Esophagus muscularis mucosa (tissue), 4 donors: ENCODE measurements around the gene ROPN1L.

Source experiments
- CTCF ChIP-seq, 3 experiments: fragments of 200-600 bp in 2 of 3; fragments of 450-650 bp in 1 of 3; sonication (generic) in 2 of 3; IDR thresholded peaks; one replicate each; pipeline ENCODE4 v1.5.1; 2017 to 2019; ENCODE audit warnings: antibody characterized with exemption in 3 of 3, mild to moderate bottlenecking in 2 of 3, moderate library complexity in 1 of 3
- EP300 ChIP-seq: sonication (generic); formaldehyde crosslinking; IDR thresholded peaks from one replicate; pipeline ENCODE4 v1.6.1; 2017; ENCODE audit warnings: antibody characterized with exemption
- POLR2A ChIP-seq: fragments of 450-650 bp; IDR thresholded peaks from one replicate; pipeline ENCODE4 v1.6.1; 2017; ENCODE audit warnings: antibody characterized with exemption, moderate library complexity, mild to moderate bottlenecking, low read depth
- POLR2AphosphoS5 ChIP-seq, 2 donors: sonication (generic); formaldehyde crosslinking; IDR thresholded peaks; one replicate each; pipeline ENCODE4 v1.6.1; 2017; ENCODE audit warnings: antibody characterized with exemption in 2 of 2

DNA sequence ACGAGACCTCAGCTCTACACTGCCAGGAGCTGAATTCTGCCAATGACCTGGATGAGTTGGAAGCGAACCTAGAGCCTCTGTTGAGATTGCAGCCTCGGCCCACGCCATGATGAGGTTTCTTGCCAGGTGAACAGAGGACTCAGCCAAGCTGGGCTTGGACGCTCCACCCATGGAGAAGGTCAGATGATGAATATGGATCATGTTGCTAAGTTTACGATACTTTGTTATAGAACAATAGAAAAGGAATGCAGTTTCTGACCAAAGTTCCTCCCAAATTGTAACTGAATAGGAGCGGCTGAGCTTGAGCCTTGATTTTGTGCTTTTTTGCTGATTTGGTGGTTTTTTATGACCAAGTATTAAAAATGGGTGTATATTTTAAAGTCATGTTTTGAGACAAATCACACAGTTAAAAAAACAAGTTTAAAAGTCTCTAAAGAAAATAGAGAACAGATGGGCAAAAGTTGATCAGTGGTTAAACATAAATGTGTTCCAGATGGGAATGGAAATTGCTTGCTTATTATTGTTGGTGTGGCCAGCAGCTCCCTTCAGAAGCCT lies 32.9 kb downstream of the ROPN1L start:
- TF ChIP-seq EP300: no peak
- no peak for TF ChIP-seq CTCF (IDR thresholded peaks at IDR 0.05)
- TF ChIP-seq POLR2AphosphoS5 (IDR thresholded peaks at IDR 0.05): no peak
- TF ChIP-seq POLR2A: no peak
